Limb (tissue), 2 donors: ENCODE measurements around the gene WRAP73.

Experiments
- DNase-seq, 2 donors: peaks; one replicate each; pipeline ENCODE4 v3.0.0-alpha.2; 2016; ENCODE audit errors: extremely low spot score in 2 of 2

The WRAP73 gene

GRCh38 chr1:3669421-3669821, 19.5 kb upstream of the WRAP73 start:
- no peak for DNase-seq

- no peak for DNase-seq
Measured at GRCh38 chr1:3668585-3669300, 18.8 kb upstream of the WRAP73 start.

- no peak for DNase-seq
Measured at GRCh38 chr1:3668148-3668547, 18.2 kb upstream of the WRAP73 start.

- DNase-seq = no peak
Measured at GRCh38 chr1:3664700-3665375, 14.9 kb upstream of the WRAP73 start.

- no peak for DNase-seq
Measured at GRCh38 chr1:3663999-3664699, 14.2 kb upstream of the WRAP73 start.

- no peak for DNase-seq
Measured at GRCh38 chr1:3662080-3662671, 12.3 kb upstream of the WRAP73 start.

- no peak for DNase-seq
Measured at GRCh38 chr1:3661631-3662030, 11.7 kb upstream of the WRAP73 start.

- DNase-seq = no peak
Measured at GRCh38 chr1:3660704-3661103, 10.8 kb upstream of the WRAP73 start.

GRCh38 chr1:3659093-3659492, 9.2 kb upstream of the WRAP73 start:
- DNase-seq = no peak

GRCh38 chr1:3658231-3658615, 8.3 kb upstream of the WRAP73 start:
- no peak for DNase-seq

GRCh38 chr1:3657578-3658230, 7.8 kb upstream of the WRAP73 start:
- DNase-seq = no peak

GRCh38 chr1:3657096-3657475, 7.2 kb upstream of the WRAP73 start:
- DNase-seq = no peak

GRCh38 chr1:3656450-3657095, 6.7 kb upstream of the WRAP73 start:
- DNase-seq = no peak

GRCh38 chr1:3654549-3655281, 4.8 kb upstream of the WRAP73 start:
- DNase-seq = no peak

- DNase-seq = no peak
Measured at GRCh38 chr1:3653286-3653618, 3.3 kb upstream of the WRAP73 start.

GRCh38 chr1:3652548-3653285, 2.8 kb upstream of the WRAP73 start:
- no peak for DNase-seq

GRCh38 chr1:3651930-3652547, 2.1 kb upstream of the WRAP73 start, which contains the start of gene TP73:
Gene TP73, plus strand, starts transcription at chr1:3652516. Its CDS starts 29,850 bp downstream, at chr1:3682366.
- no peak for DNase-seq

- no peak for DNase-seq
Measured at GRCh38 chr1:3651026-3651929, 1.4 kb upstream of the WRAP73 start.
